ENCODE results near the gene CUL9.

- TF ChIP-seq CTCF (conservative IDR thresholded peaks at IDR 0.05 in 1 of 2, IDR thresholded peaks at IDR 0.05 in 1 of 2; ENCODE audit: low read depth in 1 of 2, low read length in 2 of 2) (no peak), EZH2 (IDR thresholded peaks at IDR 0.05; ENCODE audit: low read length, missing control alignments) (no peak)
Measured at GRCh38 chr6:43183441-43183840, 1.4 kb downstream of the CUL9 start.

Measured in fibroblast of lung (primary cell).